Ramos (cell line): ENCODE results near the gene SPOCK1.
"Not testable (repeated sequence)": the region's sequence is repeated elsewhere in the genome, so short reads cannot be mapped to it uniquely, and the experiment has no call there.

Experiments
- in situ Hi-C: fragments of 300-500 bp; cut with MboI; formaldehyde crosslinking; loops from one replicate; pipeline ENCODE4 v1.14.3; 2022; ENCODE audit warnings: low sequenced_read_pairs; ENCODE audit not compliant: unreplicated experiment

The SPOCK1 gene

GRCh38 chr5:137022725-137023124, 476.4 kb downstream of the SPOCK1 start:
- in situ Hi-C loops: no loop called here

GRCh38 chr5:137022043-137022442, 477.1 kb downstream of the SPOCK1 start:
- in situ Hi-C loops: no loop called here

GRCh38 chr5:137019229-137019628, 479.9 kb downstream of the SPOCK1 start:
- in situ Hi-C loops: no loop called here

GRCh38 chr5:137016783-137017324, 482.3 kb downstream of the SPOCK1 start:
- in situ Hi-C loops: no loop called here

- in situ Hi-C loops: no loop called here
Measured at GRCh38 chr5:137015540-137016116, 483.5 kb downstream of the SPOCK1 start.

GRCh38 chr5:137014731-137015130, 484.4 kb downstream of the SPOCK1 start:
- in situ Hi-C loops: no loop called here

- in situ Hi-C loops: no loop called here
Measured at GRCh38 chr5:137010226-137010625, 488.9 kb downstream of the SPOCK1 start.

- in situ Hi-C loops: no loop called here
Measured at GRCh38 chr5:137004279-137004678, 494.8 kb downstream of the SPOCK1 start.

GRCh38 chr5:137001026-137001569, 498.0 kb downstream of the SPOCK1 start:
- in situ Hi-C loops: no loop called here

GRCh38 chr5:136999787-137000186, 499.3 kb downstream of the SPOCK1 start:
- in situ Hi-C loops: no loop called here

- in situ Hi-C loops: no loop called here
Measured at GRCh38 chr5:136998854-136999357, 500.2 kb downstream of the SPOCK1 start.

- in situ Hi-C loops: no loop called here
Measured at GRCh38 chr5:136994154-136994553, 505.0 kb downstream of the SPOCK1 start.

GRCh38 chr5:136992796-136993489, 506.2 kb downstream of the SPOCK1 start:
- in situ Hi-C loops: no loop called here

- in situ Hi-C loops: no loop called here
Measured at GRCh38 chr5:136985785-136986475, 513.2 kb downstream of the SPOCK1 start.

GRCh38 chr5:136984772-136985446, 514.2 kb downstream of the SPOCK1 start:
- in situ Hi-C loops: no loop called here

- in situ Hi-C loops: no loop called here
Measured at GRCh38 chr5:136981936-136982335, 517.2 kb downstream of the SPOCK1 start.

- in situ Hi-C loops: no loop called here
Measured at GRCh38 chr5:136979131-136979530, 520.0 kb downstream of the SPOCK1 start.

GRCh38 chr5:136963504-136963903, 535.6 kb downstream of the SPOCK1 start:
- in situ Hi-C loops: no loop called here

GRCh38 chr5:136957428-136957827, 541.7 kb downstream of the SPOCK1 start:
- in situ Hi-C loops: no loop called here

GRCh38 chr5:136954142-136954541, 545.0 kb downstream of the SPOCK1 start:
- in situ Hi-C loops: not testable (repeated sequence)
